H1 (cell line): ENCODE measurements around the gene EMID1.

ENCODE experiments used
- CTCF ChIP-seq, 3 experiments: IDR thresholded peaks; 1 replicate in 2 of 3; 2 replicates in 1 of 3; pipeline versions ENCODE4 v1.5.1 to v1.6.1; 2011; ENCODE audit warnings: low read length in 3 of 3, mild to moderate bottlenecking in 3 of 3, inconsistent platforms in 2 of 3, low read depth in 1 of 3, moderate library complexity in 1 of 3; ENCODE audit not compliant: insufficient read depth in 1 of 3; ENCODE audit errors: control extremely low read depth in 1 of 3
- KDM1A ChIP-seq: fragments of 200-600, 300-600 bp; sonication (generic); IDR thresholded peaks from 2 replicates; pipeline ENCODE4 v1.7.1; 2016; ENCODE audit warnings: mild to moderate bottlenecking, low read length, borderline replicate concordance
- TEAD4 ChIP-seq: IDR thresholded peaks from 2 replicates; pipeline ENCODE4 v1.6.1; 2012; ENCODE audit warnings: low read depth, low read length, inconsistent platforms, mixed read lengths
- USF2 ChIP-seq: IDR thresholded peaks from 2 replicates; pipeline ENCODE4 v1.6.1; 2011; ENCODE audit warnings: low read length, improper control_type of control experiment

GRCh38 chr22:29197096-29197495 lies 8.6 kb upstream of the EMID1 start:
- TF ChIP-seq USF2, result no peak
- no peak for TF ChIP-seq TEAD4
- no peak for TF ChIP-seq KDM1A
- no peak for TF ChIP-seq CTCF (IDR thresholded peaks at IDR 0.05; ENCODE audit: control extremely low read depth in 1 of 3, insufficient read depth in 1 of 3, low read depth in 1 of 3, low read length in 3 of 3)
